ENCODE results near the gene HOXB2. TPM values are rescaled to one million over a fixed set of nuclear protein-coding genes. Genes with fewer than 3 reads are reported as not detected.

Gene HOXB2
- polyA plus RNA-seq, 2 of the 4 experiments (the other 2 are of a cell fraction), result 0.65 to 2.6 TPM

GRCh38 chr17:48565925-48566710 is 21.2 kb upstream of the HOXB2 start:
- H3K4me2 ChIP-seq, result no peak overlapping the region
- H3K4me3 ChIP-seq, result no peak overlapping the region
- ChIA-PET POLR2A (no interaction called here), CTCF (interaction anchor here (0.6 to 2.6 kb wide), 5 partner anchors 74 to 619 kb away, joined by 3 to 12 read pairs (median 3); no protein-coding TSS in a partner anchor)
- FAIRE-seq (no peak), DNase-seq (ENCODE audit: low read depth in 1 of 2, low spot score in 1 of 2) (no peak), ATAC-seq (no peak)
- TF ChIP-seq FOXS1 (CRISPR knock-in tag; IDR thresholded peaks at IDR 0.05) (no peak), MYC (IDR thresholded peaks at IDR 0.05; ENCODE audit: borderline replicate concordance, low read length) (no peak), HDAC2 (IDR thresholded peaks at IDR 0.05) (no peak), MAFK (IDR thresholded peaks at IDR 0.05; ENCODE audit: partially characterized antibody) (no peak), CEBPB (IDR thresholded peaks at IDR 0.05) (no peak), HOXB5 (CRISPR knock-in tag; IDR thresholded peaks at IDR 0.05) (no peak), CBX2 (IDR thresholded peaks at IDR 0.05; ENCODE audit: borderline replicate concordance, low read depth) (no peak), SMC3 (IDR thresholded peaks at IDR 0.05) (no peak), FOSB (CRISPR knock-in tag; IDR thresholded peaks at IDR 0.05) (no peak), PHF8 (IDR thresholded peaks at IDR 0.05; ENCODE audit: borderline replicate concordance, low read depth) (no peak), POLR2AphosphoS2 (conservative IDR thresholded peaks at IDR 0.05; ENCODE audit: low read length) (no peak), NR3C1 (IDR thresholded peaks at IDR 0.05) (no peak), CHD2 (IDR thresholded peaks at IDR 0.05; ENCODE audit: low read length, partially characterized antibody) (no peak), MAX (IDR thresholded peaks at IDR 0.05) (no peak), ZFP36 (IDR thresholded peaks at IDR 0.05; ENCODE audit: borderline replicate concordance, partially characterized antibody) (no peak), KDM5A (IDR thresholded peaks at IDR 0.05) (no peak)
- TF ChIP-seq, protein P1, sequence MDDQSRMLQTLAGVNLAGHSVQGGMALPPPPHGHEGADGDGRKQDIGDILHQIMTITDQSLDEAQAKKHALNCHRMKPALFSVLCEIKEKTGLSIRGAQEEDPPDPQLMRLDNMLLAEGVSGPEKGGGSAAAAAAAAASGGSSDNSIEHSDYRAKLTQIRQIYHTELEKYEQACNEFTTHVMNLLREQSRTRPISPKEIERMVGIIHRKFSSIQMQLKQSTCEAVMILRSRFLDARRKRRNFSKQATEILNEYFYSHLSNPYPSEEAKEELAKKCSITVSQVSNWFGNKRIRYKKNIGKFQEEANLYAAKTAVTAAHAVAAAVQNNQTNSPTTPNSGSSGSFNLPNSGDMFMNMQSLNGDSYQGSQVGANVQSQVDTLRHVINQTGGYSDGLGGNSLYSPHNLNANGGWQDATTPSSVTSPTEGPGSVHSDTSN (IDR thresholded peaks at IDR 0.05), result no peak
- WGBS (ENCODE audit: missing lambda C conversion rate), result 71% methylated on average over 4 of the region's 4 CpGs
- peaks cover 12% of the 10 kb centered on the region; the same call in 2 of the 3 replicates for H3K4me1 ChIP-seq
- H3K27ac ChIP-seq, result peak overlapping the region in 1 of 2 experiments; percentile 6; a peak in 1 of 6 replicates
- H3K9me3 ChIP-seq, result no peaks in the 10 kb centered on the region

- Histone ChIP-seq H3K4me3 (no peak overlapping the region), H3K9me3 (no peaks in the 10 kb centered on the region), H3K4me1 (peaks cover 13% of the 10 kb centered on the region; the same call in 2 of the 3 replicates), H3K27ac (no peak overlapping the region), H3K4me2 (no peak overlapping the region)
- no peak for TF ChIP-seq MYC (IDR thresholded peaks at IDR 0.05; ENCODE audit: borderline replicate concordance, low read length)
- TF ChIP-seq NR3C1 (IDR thresholded peaks at IDR 0.05), result no peak
- TF ChIP-seq TP53 (CRISPR knock-in tag; IDR thresholded peaks at IDR 0.05), result no peak
- no peak for TF ChIP-seq ZNF302 (CRISPR knock-in tag; IDR thresholded peaks at IDR 0.05)
- TF ChIP-seq MAZ (IDR thresholded peaks at IDR 0.05; ENCODE audit: borderline replicate concordance, low read depth, low read length), result no peak
- no peak for TF ChIP-seq KDM5A (IDR thresholded peaks at IDR 0.05)
- TF ChIP-seq NFE2L2 (conservative IDR thresholded peaks at IDR 0.05; ENCODE audit: low read length), result no peak
- TF ChIP-seq, protein P2, sequence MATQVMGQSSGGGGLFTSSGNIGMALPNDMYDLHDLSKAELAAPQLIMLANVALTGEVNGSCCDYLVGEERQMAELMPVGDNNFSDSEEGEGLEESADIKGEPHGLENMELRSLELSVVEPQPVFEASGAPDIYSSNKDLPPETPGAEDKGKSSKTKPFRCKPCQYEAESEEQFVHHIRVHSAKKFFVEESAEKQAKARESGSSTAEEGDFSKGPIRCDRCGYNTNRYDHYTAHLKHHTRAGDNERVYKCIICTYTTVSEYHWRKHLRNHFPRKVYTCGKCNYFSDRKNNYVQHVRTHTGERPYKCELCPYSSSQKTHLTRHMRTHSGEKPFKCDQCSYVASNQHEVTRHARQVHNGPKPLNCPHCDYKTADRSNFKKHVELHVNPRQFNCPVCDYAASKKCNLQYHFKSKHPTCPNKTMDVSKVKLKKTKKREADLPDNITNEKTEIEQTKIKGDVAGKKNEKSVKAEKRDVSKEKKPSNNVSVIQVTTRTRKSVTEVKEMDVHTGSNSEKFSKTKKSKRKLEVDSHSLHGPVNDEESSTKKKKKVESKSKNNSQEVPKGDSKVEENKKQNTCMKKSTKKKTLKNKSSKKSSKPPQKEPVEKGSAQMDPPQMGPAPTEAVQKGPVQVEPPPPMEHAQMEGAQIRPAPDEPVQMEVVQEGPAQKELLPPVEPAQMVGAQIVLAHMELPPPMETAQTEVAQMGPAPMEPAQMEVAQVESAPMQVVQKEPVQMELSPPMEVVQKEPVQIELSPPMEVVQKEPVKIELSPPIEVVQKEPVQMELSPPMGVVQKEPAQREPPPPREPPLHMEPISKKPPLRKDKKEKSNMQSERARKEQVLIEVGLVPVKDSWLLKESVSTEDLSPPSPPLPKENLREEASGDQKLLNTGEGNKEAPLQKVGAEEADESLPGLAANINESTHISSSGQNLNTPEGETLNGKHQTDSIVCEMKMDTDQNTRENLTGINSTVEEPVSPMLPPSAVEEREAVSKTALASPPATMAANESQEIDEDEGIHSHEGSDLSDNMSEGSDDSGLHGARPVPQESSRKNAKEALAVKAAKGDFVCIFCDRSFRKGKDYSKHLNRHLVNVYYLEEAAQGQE (IDR thresholded peaks at IDR 0.05), result no peak
- no peak for TF ChIP-seq GATA3 (IDR thresholded peaks at IDR 0.05; ENCODE audit: borderline replicate concordance)
- no peak for TF ChIP-seq EHF (CRISPR knock-in tag; IDR thresholded peaks at IDR 0.05)
- no peak for TF ChIP-seq CEBPB (IDR thresholded peaks at IDR 0.05)
- TF ChIP-seq SREBF2 (IDR thresholded peaks at IDR 0.05), result no peak
- TF ChIP-seq, protein P1 (IDR thresholded peaks at IDR 0.05), result no peak
- TF ChIP-seq HES2 (IDR thresholded peaks at IDR 0.05), result no peak
- TF ChIP-seq HOXB13 (CRISPR knock-in tag; IDR thresholded peaks at IDR 0.05; ENCODE audit: low read depth), result no peak
- TF ChIP-seq POLR2A (IDR thresholded peaks at IDR 0.05; ENCODE audit: low read length), result no peak
- no peak for TF ChIP-seq HOXA7 (CRISPR knock-in tag; IDR thresholded peaks at IDR 0.05)
- no peak for TF ChIP-seq CHD4 (IDR thresholded peaks at IDR 0.05; ENCODE audit: borderline replicate concordance)
- TF ChIP-seq BHLHE40 (IDR thresholded peaks at IDR 0.05; ENCODE audit: low read depth, low read length), result no peak
- CTCF ChIA-PET, result interaction anchor here (0.6 kb wide), 1 partner anchor 11 kb away, joined by 3 read pairs; no protein-coding TSS in a partner anchor
- 99% methylated on average over 2 of the region's 2 CpGs for WGBS (ENCODE audit: missing lambda C conversion rate)
- no peak for ATAC-seq
- no peak for DNase-seq (ENCODE audit: low read depth in 1 of 2, low spot score in 1 of 2)
- no peak for FAIRE-seq
- POLR2A ChIA-PET, result no interaction called here
Measured at GRCh38 chr17:48565022-48565554, 20.2 kb upstream of the HOXB2 start.

Measured in A549 (cell line).